HuH-7 (cell line): ENCODE measurements around the gene PLXNB3.
A peak's percentile ranks its signal among the peaks of the same experiment; 100 is the strongest.
"Not testable (repeated sequence)": the region's sequence is repeated elsewhere in the genome, so short reads cannot be mapped to it uniquely, and the experiment has no call there.

ENCODE experiments used
- DNase-seq: peaks from one replicate; pipeline ENCODE4 v3.0.0; 2011; ENCODE audit warnings: low spot score

PLXNB3 gene

GRCh38 chrX:153816831-153817690 is 53.0 kb downstream of the PLXNB3 start:
- no peak for DNase-seq

- DNase-seq = not testable (repeated sequence)
Measured at GRCh38 chrX:153818064-153818463, 54.0 kb downstream of the PLXNB3 start.

- peak; percentile 65 for DNase-seq
Measured at GRCh38 chrX:153818571-153819383, 54.7 kb downstream of the PLXNB3 start.

GRCh38 chrX:153819384-153820040 is 55.5 kb downstream of the PLXNB3 start:
- no peak for DNase-seq

DNA sequence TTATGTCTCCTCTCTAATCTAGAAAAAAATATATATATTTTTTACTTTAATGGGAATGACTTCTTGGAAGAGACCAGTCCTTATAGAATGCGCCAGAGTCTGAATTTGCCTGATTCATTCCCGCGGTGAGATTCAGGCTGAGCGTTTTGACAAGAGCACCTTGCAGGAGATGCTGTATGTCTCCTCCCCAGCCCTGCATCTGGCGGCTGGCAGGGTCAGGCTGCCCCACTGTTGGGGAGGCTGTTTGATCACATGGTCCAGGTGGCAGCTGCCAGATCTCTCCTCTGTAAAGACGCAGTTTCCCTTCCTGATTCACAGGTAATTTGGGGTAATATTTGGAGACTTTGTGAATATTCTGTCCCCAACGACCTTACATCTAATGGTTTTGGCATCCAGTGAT is 56.6 kb downstream of the PLXNB3 start:
- no peak for DNase-seq

GRCh38 chrX:153821066-153821465 is 57.0 kb downstream of the PLXNB3 start:
- no peak for DNase-seq

DNA sequence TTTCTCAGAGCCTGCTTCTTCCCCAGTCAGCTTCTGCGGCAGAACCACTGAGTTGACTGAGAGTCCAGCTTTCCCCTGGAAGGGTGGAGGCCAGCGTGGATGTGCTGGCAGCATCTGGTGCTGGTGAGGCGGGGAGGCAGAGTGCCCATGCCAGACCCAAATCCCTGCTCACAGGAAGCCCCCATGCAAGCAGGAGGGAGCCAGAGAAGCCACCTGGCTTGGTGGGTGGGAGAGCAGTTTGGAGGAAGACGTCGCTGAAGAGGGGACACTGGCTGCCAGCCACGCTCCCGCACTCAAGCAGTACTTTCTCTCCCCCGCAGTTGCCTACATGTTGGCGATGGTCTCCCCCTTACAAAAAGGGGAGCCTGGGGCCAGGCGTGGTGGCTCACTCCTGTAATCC is 60.3 kb downstream of the PLXNB3 start:
- no peak for DNase-seq

- peak; percentile 1 for DNase-seq
Measured at GRCh38 chrX:153825042-153825441, 61.0 kb downstream of the PLXNB3 start.
